ENCODE results near the gene MOSPD2. TPM values are rescaled to one million over a fixed set of nuclear protein-coding genes. Genes with fewer than 3 reads are reported as not detected.

MOSPD2 gene
- total and polyA plus RNA-seq, 2 donors (not counting 1 experiment from before 2014, with no cell fraction given) = 16.0 to 30.2 TPM

- Histone ChIP-seq H3K4me1 (ENCODE audit: control insufficient read depth, extremely low read depth, insufficient read depth, low read length) (no peaks in the 10 kb centered on the region), H3K9me3 (ENCODE audit: control insufficient read depth, insufficient read depth, low read depth, low read length) (no peaks in the 10 kb centered on the region), H3K4me2 (ENCODE audit: extremely low read depth, insufficient read depth, low read length) (peak overlapping the region; percentile 35), H3K9ac (ENCODE audit: insufficient read depth, low read length) (no peak overlapping the region), H3K79me2 (ENCODE audit: control insufficient read depth, insufficient read depth, low read length) (peaks cover 8% of the 10 kb centered on the region), H4K20me1 (ENCODE audit: control insufficient read depth, extremely low read depth, insufficient read depth, low read length) (no peaks in the 10 kb centered on the region), H3K36me3 (ENCODE audit: control insufficient read depth, insufficient read depth, low read length) (no peaks in the 10 kb centered on the region), H3K27ac (ENCODE audit: insufficient read depth, low read length) (no peak overlapping the region), H3K27me3 (ENCODE audit: control insufficient read depth, insufficient read depth, low read length) (no peaks in the 10 kb centered on the region), H3K4me3 (replicated peaks in 1 of 4; ENCODE audit: control extremely low read depth in 1 of 4, insufficient read depth in 1 of 4, low read depth in 3 of 4, low read length in 4 of 4) (no peak overlapping the region), H2AFZ (ENCODE audit: low read length) (no peak overlapping the region)
- TF ChIP-seq EZH2 (IDR thresholded peaks at IDR 0.05; ENCODE audit: low read length, missing control alignments) (no peak), CTCF (conservative IDR thresholded peaks at IDR 0.05 in 1 of 2, IDR thresholded peaks at IDR 0.05 in 1 of 2; ENCODE audit: low read depth in 1 of 2, low read length in 2 of 2) (no peak)
- DNase-seq (ENCODE audit: low read depth in 2 of 2) = peak; percentile 54 to 56
These were observed 8.6 kb upstream of the MOSPD2 start for GRCh38 chrX:14864631-14865030.

GRCh38 chrX:14865201-14865600 is 8.0 kb upstream of the MOSPD2 start:
- H3K79me2 ChIP-seq (ENCODE audit: control insufficient read depth, insufficient read depth, low read length) = peaks cover 8% of the 10 kb centered on the region
- H3K9ac ChIP-seq (ENCODE audit: insufficient read depth, low read length) = no peak overlapping the region
- no peak overlapping the region for H2AFZ ChIP-seq (ENCODE audit: low read length)
- H3K27ac ChIP-seq (ENCODE audit: insufficient read depth, low read length) = no peak overlapping the region
- H3K27me3 ChIP-seq (ENCODE audit: control insufficient read depth, insufficient read depth, low read length) = no peaks in the 10 kb centered on the region
- TF ChIP-seq EZH2 (IDR thresholded peaks at IDR 0.05; ENCODE audit: low read length, missing control alignments) (no peak), CTCF (conservative IDR thresholded peaks at IDR 0.05 in 1 of 2, IDR thresholded peaks at IDR 0.05 in 1 of 2; ENCODE audit: low read depth in 1 of 2, low read length in 2 of 2) (no peak)
- H3K9me3 ChIP-seq (ENCODE audit: control insufficient read depth, insufficient read depth, low read depth, low read length) = no peaks in the 10 kb centered on the region
- H3K4me1 ChIP-seq (ENCODE audit: control insufficient read depth, extremely low read depth, insufficient read depth, low read length) = no peaks in the 10 kb centered on the region
- peak; percentile 28 to 63 for DNase-seq (ENCODE audit: low read depth in 2 of 2)
- H3K4me2 ChIP-seq (ENCODE audit: extremely low read depth, insufficient read depth, low read length) = no peak overlapping the region
- no peak overlapping the region for H3K4me3 ChIP-seq (replicated peaks in 1 of 4; ENCODE audit: control extremely low read depth in 1 of 4, insufficient read depth in 1 of 4, low read depth in 3 of 4, low read length in 4 of 4)
- H3K36me3 ChIP-seq (ENCODE audit: control insufficient read depth, insufficient read depth, low read length) = no peaks in the 10 kb centered on the region
- H4K20me1 ChIP-seq (ENCODE audit: control insufficient read depth, extremely low read depth, insufficient read depth, low read length) = no peaks in the 10 kb centered on the region

- no peaks in the 10 kb centered on the region for H3K27me3 ChIP-seq (ENCODE audit: control insufficient read depth, insufficient read depth, low read length)
- no peak overlapping the region for H2AFZ ChIP-seq (ENCODE audit: low read length)
- H3K9ac ChIP-seq (ENCODE audit: insufficient read depth, low read length) = no peak overlapping the region
- peak overlapping the region in 1 of 4 experiments; percentile 40 for H3K4me3 ChIP-seq (replicated peaks in 1 of 4; ENCODE audit: control extremely low read depth in 1 of 4, insufficient read depth in 1 of 4, low read depth in 3 of 4, low read length in 4 of 4)
- H3K9me3 ChIP-seq (ENCODE audit: control insufficient read depth, insufficient read depth, low read depth, low read length) = no peaks in the 10 kb centered on the region
- no peaks in the 10 kb centered on the region for H3K36me3 ChIP-seq (ENCODE audit: control insufficient read depth, insufficient read depth, low read length)
- no peak for TF ChIP-seq CTCF (conservative IDR thresholded peaks at IDR 0.05 in 1 of 2, IDR thresholded peaks at IDR 0.05 in 1 of 2; ENCODE audit: low read depth in 1 of 2, low read length in 2 of 2)
- TF ChIP-seq EZH2 (IDR thresholded peaks at IDR 0.05; ENCODE audit: low read length, missing control alignments) = no peak
- H3K4me1 ChIP-seq (ENCODE audit: control insufficient read depth, extremely low read depth, insufficient read depth, low read length) = no peaks in the 10 kb centered on the region
- no peak overlapping the region for H3K27ac ChIP-seq (ENCODE audit: insufficient read depth, low read length)
- H3K79me2 ChIP-seq (ENCODE audit: control insufficient read depth, insufficient read depth, low read length) = peaks cover 25% of the 10 kb centered on the region
- peak overlapping the region; percentile 54 for H3K4me2 ChIP-seq (ENCODE audit: extremely low read depth, insufficient read depth, low read length)
- DNase-seq (ENCODE audit: low read depth in 2 of 2) = no peak
- H4K20me1 ChIP-seq (ENCODE audit: control insufficient read depth, extremely low read depth, insufficient read depth, low read length) = no peaks in the 10 kb centered on the region
These were observed 1.5 kb upstream of the MOSPD2 start for GRCh38 chrX:14871767-14872166.
